Hepatocyte (in vitro differentiated cells): ENCODE measurements around the gene SLC9A8. TPM values are rescaled to one million over a fixed set of nuclear protein-coding genes. Genes with fewer than 3 reads are reported as not detected.

Experiments
- DNase-seq: peaks from one replicate; pipeline ENCODE4 v3.0.0-alpha.2; 2016; ENCODE audit warnings: low spot score
- H2AFZ ChIP-seq: fragments of 200-600 bp; sonication (generic); 2 replicates; pipeline ENCODE4 v1.6.0; 2016; ENCODE audit warnings: antibody characterized with exemption, mild to moderate bottlenecking
- H3K27ac ChIP-seq: fragments of 200-600 bp; sonication (generic); 2 replicates; pipeline ENCODE4 v1.5.1; 2016; ENCODE audit warnings: mild to moderate bottlenecking
- H3K27me3 ChIP-seq: fragments of 200-600 bp; sonication (generic); 2 replicates; pipeline ENCODE4 v1.6.1; 2016
- H3K36me3 ChIP-seq: fragments of 200-600 bp; sonication (generic); replicated peaks from 2 replicates; pipeline ENCODE4 v1.5.1; 2016; ENCODE audit warnings: low read depth; ENCODE audit not compliant: insufficient read depth
- H3K4me1 ChIP-seq: fragments of 200-600 bp; sonication (generic); 2 replicates; pipeline ENCODE4 v1.5.1; 2016; ENCODE audit warnings: mild to moderate bottlenecking, moderate library complexity; ENCODE audit not compliant: insufficient read depth
- H3K4me2 ChIP-seq: fragments of 200-600 bp; sonication (generic); 2 replicates; pipeline ENCODE4 v1.6.0; 2016
- H3K4me3 ChIP-seq: fragments of 200-600 bp; sonication (generic); 2 replicates; pipeline ENCODE4 v1.5.1; 2016; ENCODE audit warnings: mild to moderate bottlenecking
- H3K79me2 ChIP-seq: fragments of 200-600 bp; sonication (generic); 2 replicates; pipeline ENCODE4 v1.6.0; 2017; ENCODE audit warnings: mild to moderate bottlenecking
- H3K9me2 ChIP-seq: fragments of 200-600 bp; sonication (generic); replicated peaks from 2 replicates; pipeline ENCODE4 v1.6.0; 2017; ENCODE audit warnings: mild to moderate bottlenecking; ENCODE audit not compliant: insufficient read depth
- H3K9me3 ChIP-seq: fragments of 200-600 bp; sonication (generic); 2 replicates; pipeline ENCODE4 v1.5.1; 2016; ENCODE audit warnings: low read depth, mild to moderate bottlenecking
- H4K20me1 ChIP-seq: fragments of 200-600 bp; sonication (generic); 2 replicates; pipeline ENCODE4 v1.6.0; 2016; ENCODE audit warnings: mild to moderate bottlenecking; ENCODE audit not compliant: insufficient read depth, poor library complexity, severe bottlenecking
- CTCF ChIP-seq: fragments of 200-600 bp; sonication (generic); IDR thresholded peaks from 2 replicates; pipeline ENCODE4 v1.5.1; 2016; ENCODE audit warnings: antibody characterized with exemption, mild to moderate bottlenecking; ENCODE audit not compliant: poor library complexity
- EZH2 ChIP-seq: fragments of 200-600 bp; sonication (generic); IDR thresholded peaks from 2 replicates; pipeline ENCODE4 v1.6.1; 2016; ENCODE audit warnings: antibody characterized with exemption, mild to moderate bottlenecking, borderline replicate concordance
- EZH2phosphoT487 ChIP-seq: fragments of 200-600 bp; sonication (generic); IDR thresholded peaks from one replicate; pipeline ENCODE4 v1.6.1; 2018; ENCODE audit warnings: antibody characterized with exemption, mild to moderate bottlenecking, low read depth, moderate library complexity; ENCODE audit not compliant: unreplicated experiment, severe bottlenecking
- WGBS: methylation state at CpG from one replicate; pipeline ENCODE4 v1.1.6; 2016; ENCODE audit warnings: low lambda C conversion rate; ENCODE audit errors: missing lambda C conversion rate; 5-methylcytosine and 5-hydroxymethylcytosine counted together
- polyA plus RNA-seq: library from polyadenylated mRNA; unstranded; fragments of >200 nt; fragmentation: Nextera tagmentation; extraction: Ambion mirVana; gene quantifications from 2 replicates; pipeline ENCODE4 v1.2.1, GENCODE V29; 2016
- total RNA-seq: library from RNA; depleted of rRNA; stranded (reverse); fragments of >200 nt; gene quantifications from 2 replicates; pipeline ENCODE4 v1.2.3, GENCODE V29; 2014

SLC9A8 gene
- total and polyA plus RNA-seq, 2 experiments from 2014 or later: 4.9 to 6.7 TPM

GRCh38 chr20:49888212-49889000, 75.8 kb downstream of the SLC9A8 start:
- Histone ChIP-seq H3K4me1 (no peaks in the 10 kb centered on the region), H3K79me2 (no peaks in the 10 kb centered on the region), H4K20me1 (no peaks in the 10 kb centered on the region), H3K4me3 (no peak overlapping the region), H3K4me2 (no peak overlapping the region), H3K9me2 (no peaks in the 10 kb centered on the region), H3K27ac (no peak overlapping the region), H3K9me3 (no peaks in the 10 kb centered on the region), H2AFZ (no peak overlapping the region), H3K36me3 (no peaks in the 10 kb centered on the region), H3K27me3 (no peaks in the 10 kb centered on the region)
- TF ChIP-seq EZH2 (no peak), CTCF (peak; percentile 83)
- 45% methylated on average over 13 of the region's 18 CpGs for WGBS
- DNase-seq: peak; percentile 72

- Histone ChIP-seq H3K36me3 (no peaks in the 10 kb centered on the region), H3K4me2 (no peak overlapping the region), H2AFZ (no peak overlapping the region), H3K79me2 (no peaks in the 10 kb centered on the region), H3K4me1 (no peaks in the 10 kb centered on the region), H3K27me3 (no peaks in the 10 kb centered on the region), H3K9me2 (no peaks in the 10 kb centered on the region), H3K4me3 (no peak overlapping the region), H3K9me3 (no peaks in the 10 kb centered on the region), H4K20me1 (no peaks in the 10 kb centered on the region), H3K27ac (no peak overlapping the region)
- 93% methylated on average over 9 of the region's 9 CpGs for WGBS
- TF ChIP-seq EZH2: no peak
- TF ChIP-seq EZH2phosphoT487: no peak
- TF ChIP-seq CTCF: no peak
- DNase-seq: no peak
Observed at GRCh38 chr20:49889001-49889934, 76.6 kb downstream of the SLC9A8 start.

GRCh38 chr20:49889935-49890333, 77.3 kb downstream of the SLC9A8 start:
- H3K9me3 ChIP-seq: no peaks in the 10 kb centered on the region
- H3K4me1 ChIP-seq: no peaks in the 10 kb centered on the region
- TF ChIP-seq CTCF (no peak), EZH2phosphoT487 (no peak)
- no peaks in the 10 kb centered on the region for H3K9me2 ChIP-seq
- no peaks in the 10 kb centered on the region for H3K79me2 ChIP-seq
- H4K20me1 ChIP-seq: no peaks in the 10 kb centered on the region
- H3K36me3 ChIP-seq: no peaks in the 10 kb centered on the region
- no peak for DNase-seq
- WGBS: 75% methylated on average over 9 of the region's 9 CpGs
- H3K4me2 ChIP-seq: no peak overlapping the region
- no peak overlapping the region for H3K27ac ChIP-seq
- H3K4me3 ChIP-seq: no peak overlapping the region
- no peak overlapping the region for H2AFZ ChIP-seq
- H3K27me3 ChIP-seq: no peaks in the 10 kb centered on the region
